NCI-H2196 treated with DMSO at 0.1 percent for 48 hours (cell line): ENCODE data around the gene TOP2A.
"Not testable (repeated sequence)": the region's sequence is repeated elsewhere in the genome, so short reads cannot be mapped to it uniquely, and the experiment has no call there.

ENCODE experiments used
- DNase-seq: peaks from one replicate; lab custom pipeline; 2025; ENCODE audit not compliant: unreplicated experiment; lab: John Stamatoyannopoulos, UW

Gene TOP2A

GRCh38 chr17:40382251-40382650 lies 35.4 kb downstream of the TOP2A start:
- no peak for DNase-seq

- no peak for DNase-seq
Measured at GRCh38 chr17:40378966-40379365, 38.7 kb downstream of the TOP2A start.

- no peak for DNase-seq
Measured at GRCh38 chr17:40377832-40378231, 39.9 kb downstream of the TOP2A start.

- DNase-seq, result not testable (repeated sequence)
Measured at GRCh38 chr17:40376541-40376940, 41.2 kb downstream of the TOP2A start.

DNA sequence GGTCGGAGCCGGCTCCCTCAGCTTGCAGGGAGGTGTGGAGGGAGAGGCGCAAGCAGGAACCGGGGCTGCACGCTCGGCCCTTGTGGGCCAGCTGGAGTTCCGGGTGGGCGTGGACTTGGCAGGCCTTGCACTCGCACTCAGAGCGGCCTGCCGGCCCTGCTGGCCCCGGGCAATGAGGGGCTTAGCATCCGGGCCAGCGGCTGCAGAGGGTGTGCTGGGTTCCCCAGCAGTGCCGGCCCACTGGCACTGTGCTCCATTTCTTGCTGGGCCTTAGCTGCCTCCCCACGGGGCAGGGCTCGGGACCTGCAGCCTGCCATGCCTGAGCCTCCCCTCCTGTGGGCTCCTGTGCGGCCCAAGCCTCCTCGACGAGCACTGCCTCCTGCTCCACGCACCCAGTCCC lies 41.9 kb downstream of the TOP2A start:
- DNase-seq, result not testable (repeated sequence)

DNA sequence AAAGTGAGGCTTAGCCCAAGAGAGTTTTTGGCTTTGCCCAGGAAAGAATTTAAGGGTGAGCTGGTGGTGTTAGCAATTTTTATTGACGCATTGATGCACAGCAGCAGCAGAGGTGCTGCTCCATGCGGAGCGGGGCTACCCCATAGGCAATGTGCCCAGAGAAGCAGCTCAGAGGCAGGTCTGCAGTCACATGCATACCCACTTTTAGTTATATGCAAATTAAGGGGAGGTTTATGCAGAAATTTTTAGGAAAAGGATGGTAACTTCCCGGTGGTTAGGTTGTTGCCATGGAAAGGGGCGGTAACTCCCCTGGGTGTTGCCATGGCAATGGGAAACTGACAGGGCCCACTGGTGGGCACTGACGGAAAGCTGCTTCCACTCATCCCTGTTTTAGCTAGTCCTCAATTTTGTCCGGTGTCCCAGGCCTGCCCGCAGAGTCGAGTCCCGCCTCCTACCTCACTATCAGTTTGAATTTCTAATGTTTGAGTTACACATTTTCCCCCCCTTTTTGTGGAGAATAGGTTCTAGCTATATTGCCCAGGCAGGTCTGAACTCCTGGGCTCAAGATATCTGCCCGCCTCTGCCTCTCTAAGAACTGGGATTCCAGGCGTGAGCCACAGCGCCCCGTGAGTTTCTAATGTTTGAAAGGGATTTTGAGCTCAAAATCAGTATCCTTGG lies 42.7 kb downstream of the TOP2A start:
- no peak for DNase-seq

DNA sequence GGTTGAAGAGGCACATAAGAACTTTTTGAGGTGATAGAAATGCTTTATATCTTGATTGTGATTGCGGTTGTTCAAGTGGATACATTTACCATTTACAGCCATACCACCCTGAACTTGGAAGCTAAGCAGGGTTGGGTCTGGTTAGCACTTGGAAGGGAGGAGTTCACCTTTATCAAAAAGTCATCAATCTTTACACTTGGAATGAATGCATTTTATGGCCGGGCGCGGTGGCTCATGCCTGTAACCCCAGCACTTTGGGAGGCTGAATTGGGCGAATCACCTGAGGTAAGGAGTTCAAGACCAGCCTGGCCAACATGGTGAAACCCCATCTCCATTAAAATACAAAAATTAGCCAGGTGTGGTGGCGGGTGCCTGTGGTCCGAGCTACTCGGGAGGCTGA lies 43.7 kb downstream of the TOP2A start:
- no peak for DNase-seq

DNA sequence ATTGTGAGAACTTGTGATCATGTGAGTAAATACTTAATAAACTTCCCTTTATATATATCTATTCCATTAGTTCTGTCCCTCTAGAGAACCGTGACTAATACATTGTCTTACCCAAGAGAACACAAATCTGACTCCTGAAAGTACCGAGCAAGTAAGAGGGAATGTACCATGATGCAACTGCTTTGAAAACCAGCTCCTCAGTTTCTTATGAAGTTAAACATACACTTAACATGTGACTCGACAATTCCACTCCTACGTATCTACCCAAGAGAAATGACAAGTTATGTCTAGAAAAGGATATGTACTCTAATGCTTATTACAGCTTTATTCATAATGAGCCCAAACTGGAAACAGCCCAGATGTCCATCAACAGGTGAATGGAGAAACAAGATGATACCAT lies 44.4 kb downstream of the TOP2A start:
- no peak for DNase-seq

- not testable (repeated sequence) for DNase-seq
Measured at GRCh38 chr17:40372644-40373043, 45.1 kb downstream of the TOP2A start.

DNA sequence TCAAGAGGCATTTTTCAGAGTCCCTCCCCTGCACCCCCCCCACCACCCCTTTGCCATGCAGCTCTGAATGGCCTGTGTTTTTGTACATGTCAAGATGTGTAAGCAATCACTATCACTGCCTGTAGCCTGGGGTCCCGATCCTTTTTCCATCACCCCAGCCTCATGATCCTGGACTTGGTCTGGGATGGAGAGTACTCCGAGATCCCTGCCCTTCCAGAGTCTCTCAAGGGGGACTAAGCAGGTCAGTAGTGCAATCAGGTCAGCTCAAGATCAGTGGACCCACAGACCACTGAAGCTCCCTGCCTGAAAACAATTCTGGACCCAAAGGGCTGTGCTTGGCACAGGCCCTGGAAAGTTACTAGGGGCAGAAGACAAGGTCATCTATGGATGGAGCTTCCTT lies 45.7 kb downstream of the TOP2A start:
- DNase-seq, result no peak

- no peak for DNase-seq
Measured at GRCh38 chr17:40371261-40371929, 46.3 kb downstream of the TOP2A start.

DNA sequence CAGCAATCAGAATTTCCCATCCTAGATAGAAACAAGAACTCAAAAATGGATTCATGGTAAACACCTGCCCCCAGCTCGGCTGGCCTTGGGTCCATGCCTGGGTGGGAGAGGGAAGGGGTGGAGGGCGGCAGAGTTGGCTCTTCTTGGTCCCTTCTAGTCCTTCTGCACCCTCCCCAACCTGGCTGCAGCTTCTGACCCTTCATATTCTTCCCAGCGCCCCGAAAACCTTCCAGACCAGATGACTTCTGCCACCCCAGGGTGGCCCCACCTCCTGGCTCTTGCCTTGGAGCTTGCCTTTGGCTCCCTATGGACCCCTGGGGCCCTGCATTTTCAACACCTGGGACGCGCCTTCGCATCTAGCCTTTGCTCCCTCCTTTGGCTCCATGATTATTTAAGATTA lies 47.8 kb downstream of the TOP2A start:
- no peak for DNase-seq

- DNase-seq, result not testable (repeated sequence)
Measured at GRCh38 chr17:40367728-40368127, 50.0 kb downstream of the TOP2A start.

- no peak for DNase-seq
Measured at GRCh38 chr17:40366861-40367518, 50.7 kb downstream of the TOP2A start.

- DNase-seq, result no peak
Measured at GRCh38 chr17:40366076-40366860, 51.4 kb downstream of the TOP2A start.

DNA sequence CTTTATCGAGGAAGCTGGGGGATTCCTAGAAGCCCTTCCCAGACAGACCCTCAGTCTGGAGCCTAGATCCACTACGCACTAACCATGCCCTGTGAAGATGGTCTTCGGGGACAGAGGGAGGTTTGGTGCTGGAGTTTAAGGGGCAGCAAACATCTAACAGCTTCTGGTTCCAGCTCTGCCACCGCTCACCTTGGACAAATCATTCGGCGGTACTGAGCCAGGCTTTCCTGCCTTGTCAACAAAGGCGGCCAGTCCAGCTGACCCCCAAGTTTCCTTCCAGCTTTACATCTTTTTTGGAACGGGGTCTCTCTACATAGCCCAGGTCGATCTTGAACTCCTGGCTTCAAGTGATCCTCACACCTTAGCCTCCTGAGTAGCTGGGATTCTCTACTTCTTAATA lies 52.8 kb downstream of the TOP2A start:
- no peak for DNase-seq

DNA sequence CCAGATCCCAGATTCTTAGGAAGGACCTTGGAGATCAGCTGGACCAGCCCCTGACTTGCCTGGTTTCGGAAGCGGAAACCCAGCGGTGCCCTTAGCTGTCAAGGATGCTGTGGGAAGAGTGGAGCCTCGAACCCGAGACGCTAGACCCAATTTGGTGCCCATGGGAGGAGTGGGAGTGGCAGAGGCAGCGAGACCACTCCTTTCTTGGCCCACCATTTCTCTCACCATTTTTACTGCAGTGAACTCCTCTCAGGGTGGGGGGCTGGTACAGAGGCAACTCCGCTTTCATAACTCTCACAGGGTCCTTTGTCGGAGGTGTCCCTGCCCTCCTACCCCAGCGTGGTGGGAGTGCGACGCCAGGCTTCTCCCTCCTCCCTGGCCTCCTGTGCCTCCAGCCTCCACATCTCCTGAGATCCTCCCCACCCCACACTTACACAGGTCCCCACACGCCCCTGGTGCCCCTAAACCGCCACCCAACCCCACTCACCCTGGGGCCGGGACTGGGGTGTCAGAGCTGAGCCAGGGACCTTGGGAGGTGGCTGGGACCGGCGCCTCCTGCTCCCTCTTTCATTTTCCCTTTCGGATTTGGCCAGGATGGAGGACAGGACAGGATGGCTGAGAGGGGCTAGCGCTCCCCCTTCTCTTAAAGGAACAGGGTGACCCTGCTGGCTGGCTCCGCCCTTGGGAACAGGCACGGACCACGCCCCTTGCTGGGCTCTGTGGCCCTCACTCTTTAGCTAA lies 53.4 kb downstream of the TOP2A start, which contains the start of gene GJD3:
Gene GJD3 (minus strand): TSS at position 617 of the 741 bp plus-strand sequence. CDS start 922 bp downstream, outside the sequence.
- DNase-seq, result no peak

DNA sequence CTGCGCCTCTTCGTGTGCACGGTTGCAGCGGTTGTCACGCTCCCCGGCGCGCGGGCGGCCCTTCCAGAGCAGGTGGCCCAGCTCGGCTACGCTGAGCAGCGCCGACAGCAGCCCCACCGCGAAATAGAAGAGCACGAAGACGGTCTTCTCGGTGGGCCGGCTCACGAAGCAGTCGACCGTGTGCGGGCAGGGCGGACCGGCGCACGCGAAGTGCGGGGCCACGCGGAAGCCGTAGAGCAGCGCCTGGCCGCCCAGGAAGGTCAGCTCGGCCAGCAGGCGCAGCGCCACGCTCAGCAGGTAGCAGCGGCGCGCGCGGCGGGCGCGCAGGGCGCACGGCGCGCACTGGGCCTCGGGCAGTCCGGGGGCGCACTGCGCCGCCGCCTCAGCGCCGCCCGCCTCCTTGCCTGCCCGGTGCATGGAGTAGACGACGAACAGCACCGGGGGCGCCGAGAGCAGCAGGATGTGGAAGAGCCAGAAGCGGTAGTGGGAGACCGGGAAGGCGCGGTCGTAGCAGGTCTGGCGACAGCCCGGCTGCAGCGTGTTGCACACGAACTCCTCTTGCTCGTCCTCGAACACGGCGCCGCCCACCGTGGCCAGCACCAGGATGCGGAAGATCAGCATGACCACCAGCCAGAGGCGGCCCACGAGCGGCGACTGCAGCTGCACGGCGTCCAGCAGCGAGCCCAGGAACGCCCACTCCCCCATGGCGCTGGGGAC lies 54.4 kb downstream of the TOP2A start:
- no peak for DNase-seq

DNA sequence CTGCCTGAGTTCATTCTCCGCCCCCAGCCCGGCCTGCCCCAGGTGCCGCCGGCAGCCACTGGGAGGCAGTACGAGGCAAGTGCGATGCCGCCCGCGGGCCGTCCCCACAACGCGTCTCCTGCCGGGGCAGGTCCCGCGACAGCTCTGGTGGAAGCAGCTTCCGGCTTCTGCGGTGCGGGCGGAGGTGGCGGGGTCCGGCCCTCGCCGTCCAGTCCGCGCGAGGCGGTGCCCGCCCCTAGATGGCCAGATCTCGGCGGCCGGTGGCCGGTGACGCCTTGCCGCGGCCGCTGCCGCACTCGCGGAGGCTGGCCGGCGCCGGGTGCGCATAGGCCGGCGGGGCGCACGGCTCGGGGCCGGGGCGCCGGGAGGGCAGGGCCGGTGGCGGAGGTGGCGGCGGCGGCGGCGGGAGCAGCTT lies 55.0 kb downstream of the TOP2A start:
- peak; percentile 40 for DNase-seq
